GM12801 (cell line): Measurements from ENCODE around the gene TNFSF8.

Source experiments
- TF ChIP-seq, protein P1 (sequence below): IDR thresholded peaks from one replicate; pipeline ENCODE4 v1.5.1; 2011; ENCODE audit warnings: control low read depth; ENCODE audit not compliant: insufficient read length; ENCODE audit errors: extremely low read depth

TNFSF8 gene

GRCh38 chr9:114924327-114924726 lies 6.1 kb downstream of the TNFSF8 start:
- TF ChIP-seq, protein P1, sequence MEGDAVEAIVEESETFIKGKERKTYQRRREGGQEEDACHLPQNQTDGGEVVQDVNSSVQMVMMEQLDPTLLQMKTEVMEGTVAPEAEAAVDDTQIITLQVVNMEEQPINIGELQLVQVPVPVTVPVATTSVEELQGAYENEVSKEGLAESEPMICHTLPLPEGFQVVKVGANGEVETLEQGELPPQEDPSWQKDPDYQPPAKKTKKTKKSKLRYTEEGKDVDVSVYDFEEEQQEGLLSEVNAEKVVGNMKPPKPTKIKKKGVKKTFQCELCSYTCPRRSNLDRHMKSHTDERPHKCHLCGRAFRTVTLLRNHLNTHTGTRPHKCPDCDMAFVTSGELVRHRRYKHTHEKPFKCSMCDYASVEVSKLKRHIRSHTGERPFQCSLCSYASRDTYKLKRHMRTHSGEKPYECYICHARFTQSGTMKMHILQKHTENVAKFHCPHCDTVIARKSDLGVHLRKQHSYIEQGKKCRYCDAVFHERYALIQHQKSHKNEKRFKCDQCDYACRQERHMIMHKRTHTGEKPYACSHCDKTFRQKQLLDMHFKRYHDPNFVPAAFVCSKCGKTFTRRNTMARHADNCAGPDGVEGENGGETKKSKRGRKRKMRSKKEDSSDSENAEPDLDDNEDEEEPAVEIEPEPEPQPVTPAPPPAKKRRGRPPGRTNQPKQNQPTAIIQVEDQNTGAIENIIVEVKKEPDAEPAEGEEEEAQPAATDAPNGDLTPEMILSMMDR = no peak

GRCh38 chr9:114923918-114924317 lies 6.5 kb downstream of the TNFSF8 start:
- TF ChIP-seq, protein P1 = no peak

- TF ChIP-seq, protein P1 = no peak
These were observed 9.2 kb downstream of the TNFSF8 start for GRCh38 chr9:114921171-114921570.

DNA sequence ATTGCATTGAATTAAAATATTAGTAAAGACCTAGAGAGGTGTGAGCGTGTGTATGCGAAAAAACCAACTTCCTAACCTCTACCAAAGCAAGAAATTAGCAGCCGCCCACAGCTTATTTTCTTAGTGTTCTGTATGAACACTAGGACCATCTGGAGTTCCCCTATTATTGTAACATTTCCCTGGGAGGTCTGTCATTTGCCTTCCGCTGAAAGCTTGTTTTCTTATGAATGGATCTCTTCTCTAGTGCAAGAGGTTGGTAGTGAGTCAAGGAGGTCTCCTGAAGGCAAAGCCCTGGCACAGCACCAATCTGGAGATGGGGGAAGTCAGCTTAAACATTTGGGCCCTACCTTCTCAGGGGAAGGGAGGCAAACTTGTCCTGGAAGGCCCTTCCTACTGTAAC lies 10.8 kb downstream of the TNFSF8 start:
- TF ChIP-seq, protein P1 = no peak

GRCh38 chr9:114916481-114916880 lies 13.9 kb downstream of the TNFSF8 start:
- TF ChIP-seq, protein P1 = no peak

DNA sequence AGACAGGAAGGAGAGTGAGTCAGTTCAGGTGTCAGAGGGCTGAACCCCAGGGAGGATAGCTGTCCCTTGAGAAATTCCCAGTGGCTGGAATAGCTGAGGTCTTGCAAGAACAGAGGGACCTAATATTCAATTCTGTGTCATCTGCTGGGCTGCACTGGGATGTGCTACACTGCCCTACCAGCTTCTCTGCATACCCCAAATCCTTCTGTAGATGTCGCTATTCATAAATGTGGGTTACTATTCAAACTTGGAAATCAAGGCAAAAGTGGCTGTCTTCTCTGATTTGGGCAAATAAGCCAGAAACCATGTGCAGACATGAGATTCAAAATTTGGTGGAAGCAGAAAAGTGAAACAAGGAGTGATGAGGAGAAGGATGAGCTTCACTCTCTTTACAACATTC lies 16.3 kb downstream of the TNFSF8 start:
- TF ChIP-seq, protein P1 = no peak

DNA sequence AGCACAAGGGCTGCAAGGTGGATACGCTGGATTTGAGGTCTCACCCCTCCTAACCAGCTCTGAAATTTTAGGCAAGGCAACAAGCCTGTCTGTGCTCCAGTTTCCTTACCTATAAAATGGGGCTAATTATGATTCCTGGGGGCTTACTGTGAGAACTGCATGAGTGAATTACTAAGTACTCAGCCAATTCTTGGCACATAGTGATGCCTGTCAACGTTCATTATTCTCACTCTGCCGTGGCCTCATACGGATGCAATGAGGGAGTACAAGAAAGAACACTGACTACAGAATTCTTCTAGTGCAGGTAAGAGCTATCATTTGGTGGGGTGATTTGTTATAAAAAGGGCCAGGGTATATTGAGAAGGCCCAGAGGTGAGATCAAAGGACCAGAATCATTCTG lies 16.7 kb downstream of the TNFSF8 start:
- TF ChIP-seq, protein P1 = no peak

DNA sequence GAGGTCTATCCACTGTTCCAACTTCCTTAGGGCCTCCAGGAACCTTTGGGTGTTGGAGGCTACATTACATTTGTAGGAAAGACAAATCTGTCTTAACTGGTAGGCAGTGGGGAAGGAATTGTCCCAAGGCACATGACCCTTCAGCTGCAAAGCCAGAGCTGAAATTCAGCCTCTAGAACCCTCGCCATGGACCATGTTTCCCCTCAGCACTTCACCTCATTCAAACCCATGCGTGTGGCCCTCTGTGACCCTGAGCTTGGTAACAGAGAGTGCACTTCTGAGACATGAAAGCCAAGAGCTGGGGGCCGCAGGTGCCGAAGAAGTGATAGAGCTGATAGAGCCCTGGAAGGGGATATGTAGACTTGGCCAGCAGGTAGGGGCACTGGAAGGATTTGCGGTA lies 17.2 kb downstream of the TNFSF8 start:
- TF ChIP-seq, protein P1 = no peak
